ENCODE measurements around the gene VAV2.

VAV2 gene

DNA sequence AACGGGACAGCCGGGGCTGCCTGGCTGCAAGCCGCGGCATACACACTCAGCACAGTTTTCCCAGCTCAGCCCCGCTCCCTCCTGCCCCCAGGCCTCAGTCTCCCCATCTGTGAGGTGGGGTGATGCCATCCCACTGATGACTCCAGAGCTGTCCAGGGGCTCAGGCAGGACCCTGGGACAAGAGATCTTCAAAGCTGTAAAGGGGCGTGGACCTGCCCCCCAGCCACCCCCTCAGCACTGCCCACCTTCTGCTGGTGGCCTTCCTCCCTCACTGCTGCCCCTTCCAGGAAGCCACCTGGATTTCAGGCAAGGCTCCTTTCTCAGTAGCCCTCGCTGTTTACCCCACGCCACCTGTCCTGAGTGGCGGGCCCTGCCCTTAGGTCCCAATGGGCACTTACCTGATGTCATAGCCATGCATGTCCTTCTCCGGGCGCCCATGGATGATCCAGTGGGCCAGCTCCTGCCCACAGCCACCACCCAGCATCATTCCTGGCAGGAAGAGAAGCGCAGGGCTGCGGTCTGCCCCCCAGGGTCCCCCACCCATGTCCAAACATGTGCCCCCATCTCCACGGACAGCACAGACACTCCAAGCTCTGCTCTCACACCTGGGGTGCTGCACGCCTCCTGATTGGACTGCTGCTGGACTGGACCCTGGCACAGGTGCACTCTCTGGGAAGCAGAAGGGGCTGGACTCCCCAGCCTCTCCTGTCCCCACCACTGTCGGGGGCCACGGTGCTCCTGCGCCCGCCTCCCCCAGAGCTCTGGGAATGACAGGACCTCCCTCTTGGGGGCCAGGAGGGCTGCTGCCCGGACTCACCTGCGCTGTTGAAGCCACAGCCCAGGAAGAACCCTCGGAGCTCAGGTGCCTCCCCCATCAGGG, 279.7 kb downstream of the VAV2 start:
- Histone ChIP-seq H3K9me3 (ENCODE audit: control extremely low read depth in 1 of 5, control insufficient read depth in 4 of 5, insufficient read depth in 2 of 5, low read depth in 1 of 5, low read length in 4 of 5) (no peaks in the 10 kb centered on the region), H3K27me3 (replicated peaks in 2 of 5; ENCODE audit: control insufficient read depth in 4 of 5, insufficient read depth in 5 of 5, low read length in 4 of 5) (no peaks in the 10 kb centered on the region), H3K4me1 (ENCODE audit: control extremely low read depth in 1 of 4, control insufficient read depth in 4 of 4, insufficient read depth in 4 of 4, low read length in 3 of 4) (peaks cover 0 to 11% (median 1%) of the 10 kb centered on the region in 4 experiments), H3K4me3 (ENCODE audit: control insufficient read depth in 1 of 7, extremely low read depth in 1 of 7, insufficient read depth in 4 of 7, low read depth in 2 of 7, low read length in 6 of 7) (no peak overlapping the region), H3K27ac (ENCODE audit: insufficient read depth in 1 of 2, low read depth in 1 of 2, low read length in 2 of 2, poor library complexity in 1 of 2, severe bottlenecking in 2 of 2) (no peak overlapping the region), H3K36me3 (ENCODE audit: control insufficient read depth in 4 of 4, insufficient read depth in 4 of 4, low read length in 3 of 4) (no peaks in the 10 kb centered on the region)
- WGBS (ENCODE audit: insufficient coverage): 93% methylated on average over 13 of the region's 22 CpGs
- DNase-seq: no peak
- CTCF ChIA-PET: interaction anchor here (0.7 to 0.9 kb wide), 2 partner anchors 20 to 180 kb away, joined by 3 to 4 read pairs; no protein-coding TSS in a partner anchor
- POLR2A ChIA-PET: no interaction called here

All from common myeloid progenitor, CD34-positive (primary cell).